CD4-positive, CD25-positive, alpha-beta regulatory T cell (primary cell): ENCODE results near the gene SLC51A. TPM values are rescaled to one million over a fixed set of nuclear protein-coding genes. Genes with fewer than 3 reads are reported as not detected.

Source experiments
- ATAC-seq, 2 donors: fragments of 150-1000 bp; cut with Tn5 transposase; one replicate each; pipeline ENCODE4 v1.10.0; 2021; ENCODE audit warnings: low read depth in 2 of 2, moderate number of reproducible peaks in 2 of 2, moderate library complexity in 1 of 2
- DNase-seq, 3 donors: peaks; one replicate each; pipeline versions ENCODE4 v3.0.0 to v3.0.0-alpha.2; 2012 to 2022; ENCODE audit warnings: mixed read lengths in 1 of 3
- H3K27ac ChIP-seq: one replicate; pipeline ENCODE4 v1.7.0; 2013; ENCODE audit warnings: mild to moderate bottlenecking, low read length; ENCODE audit not compliant: insufficient read depth, poor library complexity, severe bottlenecking
- H3K27me3 ChIP-seq: one replicate; pipeline ENCODE4 v1.7.0; 2013; ENCODE audit warnings: low read length; ENCODE audit not compliant: control insufficient read depth, insufficient read depth
- H3K36me3 ChIP-seq: one replicate; pipeline ENCODE4 v1.7.0; 2013; ENCODE audit warnings: mild to moderate bottlenecking, low read length, moderate library complexity; ENCODE audit not compliant: control insufficient read depth, insufficient read depth
- H3K4me1 ChIP-seq: 2 replicates; pipeline ENCODE4 v1.7.0; 2013; ENCODE audit warnings: mild to moderate bottlenecking, low read length; ENCODE audit not compliant: insufficient read depth, control insufficient read depth, poor library complexity, severe bottlenecking
- H3K4me3 ChIP-seq: one replicate; pipeline ENCODE4 v1.7.0; 2013; ENCODE audit warnings: low read depth, mild to moderate bottlenecking, low read length, moderate library complexity
- H3K9me3 ChIP-seq, 2 experiments: 1 replicate in 1 of 2; 2 replicates in 1 of 2; pipeline ENCODE4 v1.7.0; 2013; ENCODE audit warnings: low read length in 2 of 2, mild to moderate bottlenecking in 1 of 2, moderate library complexity in 1 of 2; ENCODE audit not compliant: control insufficient read depth in 2 of 2
- H3K27ac Mint-ChIP-seq, 3 donors: one replicate each; pipeline ENCODE4 v1.8.0; 2020 to 2022; ENCODE audit warnings: mild to moderate bottlenecking in 3 of 3, mixed read lengths in 3 of 3, moderate library complexity in 2 of 3
- H3K27me3 Mint-ChIP-seq: one replicate; pipeline ENCODE4 v1.8.0; 2022; ENCODE audit warnings: mild to moderate bottlenecking, mixed read lengths
- H3K36me3 Mint-ChIP-seq: one replicate; pipeline ENCODE4 v1.8.0; 2020; ENCODE audit warnings: mixed read lengths
- H3K4me1 Mint-ChIP-seq, 4 donors: one replicate each; pipeline ENCODE4 v1.8.0; 2020 to 2022; ENCODE audit warnings: mixed read lengths in 4 of 4, mild to moderate bottlenecking in 1 of 4
- H3K4me3 Mint-ChIP-seq, 4 donors: one replicate each; pipeline ENCODE4 v1.8.0; 2020 to 2022; ENCODE audit warnings: mild to moderate bottlenecking in 4 of 4, mixed read lengths in 4 of 4, moderate library complexity in 3 of 4
- H3K9me3 Mint-ChIP-seq, 7 donors: one replicate each; pipeline ENCODE4 v1.8.0; 2020 to 2022; ENCODE audit warnings: mixed read lengths in 7 of 7, mild to moderate bottlenecking in 3 of 7, moderate library complexity in 2 of 7
- polyA plus RNA-seq, 4 donors: library from polyadenylated mRNA; unstranded; fragments of 300-500 nt; fragmentation: Illumina TruSeq; gene quantifications; one replicate each; pipeline ENCODE4 v1.2.3, GENCODE V29; 2021
- total RNA-seq: library from RNA; stranded (reverse); gene quantifications from one replicate; pipeline ENCODE4 v1.2.3, GENCODE V29; 2022

SLC51A gene
- total and polyA plus RNA-seq, 5 donors from 2014 or later, result 0.38 to 2.2 (median 0.63) TPM; not detected in 1

DNA sequence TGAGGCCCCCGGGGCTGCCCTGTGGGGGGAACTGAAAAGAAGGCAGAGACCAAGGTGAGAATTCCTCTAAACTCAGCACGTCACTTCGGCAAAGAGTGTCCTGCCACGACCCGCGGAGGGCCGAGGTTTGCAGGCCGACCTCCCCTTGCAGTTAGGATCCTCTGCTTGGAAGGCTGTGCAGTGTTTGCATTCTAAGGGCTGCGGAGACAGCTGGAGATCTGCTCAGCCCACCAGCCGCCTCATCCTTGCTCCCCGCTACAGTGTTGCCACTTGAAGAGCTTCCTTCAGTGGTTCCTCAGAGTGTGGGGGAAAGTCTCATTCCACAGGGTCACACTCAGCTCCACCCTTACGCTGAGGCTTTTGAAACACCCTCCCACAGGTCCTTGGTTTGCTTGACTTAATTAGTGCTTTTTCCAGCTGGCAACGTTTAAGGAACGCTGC lies 10.8 kb downstream of the SLC51A start:
- H3K4me3 Mint-ChIP-seq, result no peak overlapping the region
- H3K27me3 Mint-ChIP-seq, result no peaks in the 10 kb centered on the region
- DNase-seq, result no peak
- peaks cover 0 to 1% (median 0%) of the 10 kb centered on the region in 7 donors for H3K9me3 Mint-ChIP-seq
- no peaks in the 10 kb centered on the region for H3K9me3 ChIP-seq
- ATAC-seq, result no peak
- H3K27ac ChIP-seq, result no peak overlapping the region
- H3K4me1 Mint-ChIP-seq, result peaks cover 0 to 3% (median 0%) of the 10 kb centered on the region in 4 donors
- H3K36me3 ChIP-seq, result no peaks in the 10 kb centered on the region
- H3K27ac Mint-ChIP-seq, result no peak overlapping the region
- no peaks in the 10 kb centered on the region for H3K36me3 Mint-ChIP-seq
- no peaks in the 10 kb centered on the region for H3K4me1 ChIP-seq
- H3K27me3 ChIP-seq, result no peaks in the 10 kb centered on the region
- no peak overlapping the region for H3K4me3 ChIP-seq

DNA sequence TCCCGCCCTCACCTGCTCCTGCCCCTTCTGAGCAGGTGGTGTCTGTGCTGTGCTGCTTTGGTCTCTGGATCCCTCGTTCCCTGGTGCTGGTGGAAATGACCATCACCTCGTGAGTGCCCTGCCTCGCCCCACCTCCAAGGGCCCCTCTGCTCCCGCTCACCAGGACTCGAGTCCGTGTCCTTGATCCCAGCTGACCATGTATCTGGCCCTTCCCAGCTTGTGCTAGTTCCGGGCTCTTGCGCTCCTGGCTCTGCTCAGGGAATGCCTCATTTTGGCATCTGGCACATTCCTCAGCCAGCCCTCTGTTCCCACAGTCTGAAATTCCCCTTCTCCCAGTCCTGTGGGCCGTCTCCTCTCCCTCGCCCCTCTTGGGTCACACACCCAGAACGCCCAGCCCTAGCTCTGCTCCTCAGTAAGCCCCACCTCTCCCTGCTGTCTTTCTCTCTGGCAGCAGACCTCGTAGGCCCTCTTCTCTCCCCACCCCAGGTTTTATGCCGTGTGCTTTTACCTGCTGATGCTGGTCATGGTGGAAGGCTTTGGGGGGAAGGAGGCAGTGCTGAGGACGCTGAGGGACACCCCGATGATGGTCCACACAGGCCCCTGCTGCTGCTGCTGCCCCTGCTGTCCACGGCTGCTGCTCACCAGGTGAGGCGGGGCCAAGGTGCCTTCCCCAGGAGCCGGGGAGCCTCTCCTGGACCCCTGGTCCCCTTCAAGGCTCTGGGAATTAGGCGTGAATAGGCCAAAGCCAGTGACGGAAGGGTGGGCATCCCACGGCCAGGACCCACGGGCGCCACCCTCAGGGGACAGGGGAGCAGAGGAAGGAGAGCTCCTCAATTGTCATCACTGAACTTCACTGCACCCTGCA lies 11.5 kb downstream of the SLC51A start:
- H3K27ac ChIP-seq, result no peak overlapping the region
- DNase-seq (no peak), ATAC-seq (no peak)
- no peaks in the 10 kb centered on the region for H3K9me3 ChIP-seq
- no peaks in the 10 kb centered on the region for H3K27me3 ChIP-seq
- peaks cover 0 to 1% (median 0%) of the 10 kb centered on the region in 7 donors for H3K9me3 Mint-ChIP-seq
- H3K4me3 ChIP-seq, result no peak overlapping the region
- H3K4me1 ChIP-seq, result no peaks in the 10 kb centered on the region
- peak overlapping the region in 1 of 4 donors; percentile 83 for H3K4me3 Mint-ChIP-seq
- H3K36me3 ChIP-seq, result no peaks in the 10 kb centered on the region
- no peaks in the 10 kb centered on the region for H3K36me3 Mint-ChIP-seq
- H3K27me3 Mint-ChIP-seq, result no peaks in the 10 kb centered on the region
- no peak overlapping the region for H3K27ac Mint-ChIP-seq
- peaks cover 0 to 4% (median 0%) of the 10 kb centered on the region in 4 donors for H3K4me1 Mint-ChIP-seq

DNA sequence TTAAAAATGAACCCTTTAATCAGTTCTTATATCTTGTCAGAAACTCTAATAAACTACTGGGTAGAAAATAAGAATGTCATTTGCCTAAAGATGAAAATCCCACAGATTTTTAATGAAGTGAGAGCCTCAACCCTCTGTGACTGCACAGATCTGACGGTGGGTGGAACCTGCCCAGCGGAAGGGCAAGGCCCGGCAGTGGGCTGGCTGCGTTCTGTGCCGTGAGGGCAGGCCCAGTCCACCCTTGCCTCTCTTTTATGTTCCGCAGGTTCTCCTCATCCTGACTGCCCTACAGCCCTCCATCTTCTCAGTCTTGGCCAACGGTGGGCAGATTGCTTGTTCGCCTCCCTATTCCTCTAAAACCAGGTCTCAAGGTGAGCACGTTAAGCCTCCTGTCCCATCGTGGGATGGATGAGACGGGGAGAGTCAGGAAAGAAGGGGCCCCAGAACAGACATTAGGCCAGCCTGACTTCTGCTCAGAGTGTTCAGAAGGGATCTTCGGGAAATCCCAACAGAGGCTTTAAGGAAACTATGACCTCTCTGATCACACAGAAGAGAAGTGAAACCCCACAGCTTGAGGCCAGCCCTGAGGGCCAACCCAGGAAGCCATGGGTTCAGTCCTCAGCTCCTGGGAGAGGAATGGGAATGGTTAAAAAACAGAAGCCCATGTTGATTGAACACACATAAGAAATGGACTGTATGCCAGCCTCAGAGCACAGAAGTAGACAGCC lies 16.0 kb downstream of the SLC51A start:
- Histone ChIP-seq H3K27ac (no peak overlapping the region), H3K27me3 (no peaks in the 10 kb centered on the region), H3K36me3 (peaks cover 6% of the 10 kb centered on the region), H3K4me1 (no peaks in the 10 kb centered on the region), H3K4me3 (no peak overlapping the region), H3K9me3 (no peaks in the 10 kb centered on the region)
- no peak for DNase-seq
- peaks cover 6% of the 10 kb centered on the region for H3K36me3 Mint-ChIP-seq
- no peak overlapping the region for H3K27ac Mint-ChIP-seq
- no peaks in the 10 kb centered on the region for H3K27me3 Mint-ChIP-seq
- no peaks in the 10 kb centered on the region for H3K9me3 Mint-ChIP-seq
- ATAC-seq, result no peak
- peaks cover 0 to 6% (median 0%) of the 10 kb centered on the region in 4 donors for H3K4me1 Mint-ChIP-seq
- H3K4me3 Mint-ChIP-seq, result no peak overlapping the region

DNA sequence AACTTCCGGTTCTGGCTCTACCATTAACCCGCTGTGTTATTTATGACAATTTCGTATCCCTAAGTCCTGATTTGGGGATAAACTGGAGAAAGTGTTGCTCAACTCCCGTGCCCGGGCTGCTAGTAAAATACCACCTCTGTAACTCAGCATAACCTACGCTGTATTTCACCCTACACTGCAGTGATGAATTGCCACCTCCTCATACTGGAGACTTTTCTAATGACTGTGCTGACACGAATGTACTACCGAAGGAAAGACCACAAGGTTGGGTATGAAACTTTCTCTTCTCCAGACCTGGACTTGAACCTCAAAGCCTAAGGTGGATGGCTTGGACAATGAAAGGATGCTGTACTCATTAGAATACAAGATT lies 16.5 kb downstream of the SLC51A start:
- Mint-ChIP-seq H3K27me3 (no peaks in the 10 kb centered on the region), H3K27ac (no peak overlapping the region), H3K36me3 (peaks cover 11% of the 10 kb centered on the region), H3K9me3 (no peaks in the 10 kb centered on the region), H3K4me1 (peaks cover 0 to 6% (median 0%) of the 10 kb centered on the region in 4 donors), H3K4me3 (no peak overlapping the region)
- no peaks in the 10 kb centered on the region for H3K27me3 ChIP-seq
- H3K4me3 ChIP-seq, result no peak overlapping the region
- no peaks in the 10 kb centered on the region for H3K9me3 ChIP-seq
- no peak for ATAC-seq
- H3K4me1 ChIP-seq, result no peaks in the 10 kb centered on the region
- no peak overlapping the region for H3K27ac ChIP-seq
- peaks cover 11% of the 10 kb centered on the region for H3K36me3 ChIP-seq
- no peak for DNase-seq

DNA sequence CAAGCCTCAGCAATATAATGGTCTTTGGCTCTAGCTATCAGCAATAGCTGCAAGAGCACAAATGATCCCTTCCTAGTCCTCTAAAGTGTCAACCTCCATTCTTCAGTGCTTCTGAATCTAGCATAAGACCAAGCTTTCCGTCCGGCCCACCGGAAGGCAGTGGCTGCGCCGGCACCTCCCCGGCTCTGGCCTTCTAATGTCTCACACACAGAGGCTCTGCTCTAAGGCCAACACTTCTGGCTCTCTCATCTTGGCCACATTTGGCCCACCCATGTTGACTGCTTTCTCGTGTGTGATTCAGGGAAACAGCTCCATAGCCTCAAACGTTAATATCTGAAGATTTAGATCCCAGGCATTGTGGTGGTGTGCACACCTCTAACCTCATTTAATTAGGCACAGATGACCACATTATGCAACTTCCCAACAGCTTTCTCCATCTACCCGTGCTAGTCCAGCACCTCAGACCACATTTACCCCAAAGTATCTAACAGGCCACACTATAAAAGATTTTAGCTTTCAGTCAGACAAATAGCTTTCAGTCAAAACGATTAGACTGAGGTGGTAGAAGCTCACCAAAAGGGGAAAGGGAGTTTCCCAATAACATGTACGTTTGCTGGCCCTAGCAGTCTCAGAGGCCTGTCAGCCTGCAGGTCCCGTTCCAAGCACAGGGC lies 19.3 kb downstream of the SLC51A start:
- DNase-seq (no peak), ATAC-seq (no peak)
- peaks cover 0 to 3% (median 0%) of the 10 kb centered on the region in 7 donors for H3K9me3 Mint-ChIP-seq
- no peak overlapping the region for H3K4me3 ChIP-seq
- H3K27me3 Mint-ChIP-seq, result no peaks in the 10 kb centered on the region
- no peaks in the 10 kb centered on the region for H3K4me1 ChIP-seq
- H3K9me3 ChIP-seq, result no peaks in the 10 kb centered on the region
- peak overlapping the region; percentile 17 to 84 (median 60) for H3K27ac Mint-ChIP-seq
- H3K36me3 ChIP-seq, result peaks cover 36% of the 10 kb centered on the region
- peaks cover 0 to 6% (median 0%) of the 10 kb centered on the region in 4 donors for H3K4me1 Mint-ChIP-seq
- H3K4me3 Mint-ChIP-seq, result no peak overlapping the region
- no peak overlapping the region for H3K27ac ChIP-seq
- H3K27me3 ChIP-seq, result no peaks in the 10 kb centered on the region
- peaks cover 28% of the 10 kb centered on the region for H3K36me3 Mint-ChIP-seq

DNA sequence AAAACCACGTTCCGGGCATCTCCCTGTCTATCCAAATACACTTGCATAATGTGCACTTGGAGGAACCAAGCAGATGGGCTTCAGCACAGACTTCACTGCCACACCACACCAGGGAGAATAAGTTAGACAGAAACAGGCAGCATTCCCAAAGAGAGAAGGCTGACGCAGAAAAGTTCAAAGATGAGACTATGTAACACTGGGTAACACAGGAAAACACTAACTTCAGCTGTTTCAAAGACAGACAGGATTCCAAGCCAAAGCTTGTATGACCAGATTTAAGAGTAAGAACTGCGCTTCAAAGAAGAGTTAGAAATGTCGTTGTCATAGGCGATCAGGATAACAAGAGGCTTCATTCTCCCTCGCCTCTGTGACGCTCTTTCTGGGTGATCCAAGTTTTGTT lies 19.9 kb downstream of the SLC51A start:
- peaks cover 0 to 3% (median 0%) of the 10 kb centered on the region in 7 donors for H3K9me3 Mint-ChIP-seq
- peaks cover 28% of the 10 kb centered on the region for H3K36me3 Mint-ChIP-seq
- H3K27me3 Mint-ChIP-seq, result no peaks in the 10 kb centered on the region
- peaks cover 0 to 5% (median 0%) of the 10 kb centered on the region in 4 donors for H3K4me1 Mint-ChIP-seq
- ATAC-seq, result no peak
- DNase-seq, result no peak
- Histone ChIP-seq H3K9me3 (no peaks in the 10 kb centered on the region), H3K27ac (no peak overlapping the region), H3K4me1 (no peaks in the 10 kb centered on the region), H3K27me3 (no peaks in the 10 kb centered on the region), H3K4me3 (no peak overlapping the region), H3K36me3 (peaks cover 40% of the 10 kb centered on the region)
- H3K27ac Mint-ChIP-seq, result peak overlapping the region in 2 of 3 donors; percentile 68 to 84
- no peak overlapping the region for H3K4me3 Mint-ChIP-seq

DNA sequence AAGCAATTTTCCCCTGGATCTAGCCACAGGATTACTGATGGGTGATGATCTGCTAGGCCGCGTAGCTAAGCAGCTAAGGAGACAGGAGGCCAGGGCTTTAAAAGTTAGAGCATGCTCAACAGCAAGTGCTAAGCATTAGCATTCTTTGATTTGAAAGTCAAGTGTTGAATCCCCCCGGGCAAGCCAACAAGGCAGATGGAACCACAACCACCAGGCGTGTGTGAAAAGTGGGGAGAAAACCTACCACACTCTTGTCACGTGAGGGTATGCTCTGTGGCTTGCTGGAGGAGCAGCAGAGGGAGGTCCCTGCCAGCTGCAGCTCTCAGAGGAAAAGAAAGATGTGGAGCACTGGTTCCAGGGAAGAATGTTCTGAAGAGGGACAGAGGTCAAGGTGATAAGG lies 20.9 kb downstream of the SLC51A start:
- Mint-ChIP-seq H3K4me3 (no peak overlapping the region), H3K9me3 (peaks cover 0 to 3% (median 0%) of the 10 kb centered on the region in 7 donors), H3K4me1 (peaks cover 0 to 4% (median 0%) of the 10 kb centered on the region in 4 donors), H3K27ac (no peak overlapping the region), H3K36me3 (peaks cover 38% of the 10 kb centered on the region), H3K27me3 (no peaks in the 10 kb centered on the region)
- DNase-seq (no peak), ATAC-seq (no peak)
- Histone ChIP-seq H3K9me3 (no peaks in the 10 kb centered on the region), H3K27ac (no peak overlapping the region), H3K36me3 (peaks cover 50% of the 10 kb centered on the region), H3K27me3 (no peaks in the 10 kb centered on the region), H3K4me1 (no peaks in the 10 kb centered on the region), H3K4me3 (no peak overlapping the region)
